K562 (cell line): Measurements from ENCODE around the gene E2F3. TPM values are rescaled to one million over a fixed set of nuclear protein-coding genes. Genes with fewer than 3 reads are reported as not detected.

ENCODE experiments used
- ATAC-seq: fragments of 200-7000 bp; cut with Tn5 transposase; 3 replicates; pipeline ENCODE4 v1.9.1; 2020; ENCODE audit warnings: moderate library complexity
- BruUV-seq: library from RNA; stranded (reverse); fragments of 400-500 nt; replicated peaks from 2 replicates; lab custom pipeline; 2021; lab: Mats Ljungman, UMichigan
- CTCF ChIA-PET: fragments of 300-600 bp; formaldehyde crosslinking; extraction: SDS; loops from one replicate; lab custom pipeline; 2021; ENCODE audit warnings: low intra/inter-chr PET ratio; lab: Yijun Ruan, JAX
- POLR2A ChIA-PET: fragments of 300-600, 350-650 bp; sonication (Branson Sonifier 250); formaldehyde crosslinking; extraction: SDS; loops from one replicate; lab custom pipeline; 2021; ENCODE audit warnings: antibody characterized with exemption, inconsistent platforms; lab: Yijun Ruan, JAX
- DNase-seq, 4 experiments: peaks; one replicate each; pipeline versions ENCODE4 v3.0.0 to v3.0.0-alpha.2; 2011 to 2018; ENCODE audit warnings: low spot score in 3 of 4, mixed read lengths in 3 of 4; ENCODE audit errors: extremely low read depth in 1 of 4
- FAIRE-seq: peaks from 2 replicates; lab custom pipeline; 2011; peaks lifted over from hg19 to GRCh38; lab: Jason Lieb, UNC
- H2AFZ ChIP-seq: 2 replicates; pipeline ENCODE4 v1.6.0; 2011; ENCODE audit warnings: low read depth, low read length, control low read depth, inconsistent platforms
- H3K27ac ChIP-seq: fragments of 200-600 bp; 3 replicates; pipeline ENCODE4 v1.8.0; 2011; ENCODE audit warnings: low read depth, mild to moderate bottlenecking, control low read depth, inconsistent platforms, low read length, moderate library complexity, mixed read lengths; ENCODE audit errors: extremely low read depth
- H3K27me3 ChIP-seq, 2 experiments: fragments of 300-600 bp in 1 of 2; 2 replicates in 1 of 2; 3 replicates in 1 of 2; pipeline versions ENCODE4 v1.6.0 to v1.8.0; 2011; ENCODE audit warnings: inconsistent platforms in 2 of 2, low read length in 2 of 2, mild to moderate bottlenecking in 1 of 2, mixed read lengths in 1 of 2, moderate library complexity in 1 of 2; ENCODE audit not compliant: control insufficient read depth in 2 of 2, insufficient read depth in 2 of 2
- H3K36me3 ChIP-seq: fragments of 300-600 bp; 3 replicates; pipeline ENCODE4 v1.8.0; 2011; ENCODE audit warnings: mild to moderate bottlenecking, low read length, inconsistent platforms; ENCODE audit not compliant: control insufficient read depth, insufficient read depth
- H3K4me1 ChIP-seq, 2 experiments: fragments of 200-600 bp in 1 of 2; replicated peaks in 1 of 2; 2 replicates in 1 of 2; 3 replicates in 1 of 2; pipeline versions ENCODE4 v1.5.1 to v1.8.0; 2011; ENCODE audit warnings: inconsistent platforms in 2 of 2, low read length in 2 of 2, mild to moderate bottlenecking in 1 of 2, mixed read lengths in 1 of 2, moderate library complexity in 1 of 2; ENCODE audit not compliant: control insufficient read depth in 2 of 2, insufficient read depth in 2 of 2
- H3K4me2 ChIP-seq: 2 replicates; pipeline ENCODE4 v1.6.1; 2011; ENCODE audit warnings: low read length, control low read depth, inconsistent platforms, mixed read lengths; ENCODE audit not compliant: insufficient read depth
- H3K4me3 ChIP-seq: fragments of 200-600 bp; sonication (generic), shearing (Covaris generic); 2 replicates; pipeline ENCODE4 v1.5.1; 2016; ENCODE audit warnings: control low read depth, inconsistent platforms
- H3K79me2 ChIP-seq: fragments of 200-600 bp; 3 replicates; pipeline ENCODE4 v1.8.0; 2011; ENCODE audit warnings: low read length, inconsistent platforms; ENCODE audit not compliant: control insufficient read depth, insufficient read depth
- H3K9ac ChIP-seq, 2 experiments: 2 replicates each; pipeline versions ENCODE4 v1.6.0 to v1.6.1; 2011; ENCODE audit warnings: low read depth in 2 of 2, low read length in 2 of 2, control low read depth in 1 of 2, inconsistent platforms in 1 of 2, mild to moderate bottlenecking in 1 of 2, mixed read lengths in 1 of 2; ENCODE audit not compliant: insufficient read depth in 1 of 2
- H3K9me1 ChIP-seq: one replicate; pipeline ENCODE4 v1.6.0; 2011; ENCODE audit warnings: inconsistent platforms, mild to moderate bottlenecking, low read length, moderate library complexity; ENCODE audit not compliant: control insufficient read depth, insufficient read depth
- H3K9me3 ChIP-seq: replicated peaks from 2 replicates; pipeline ENCODE4 v1.5.1; 2011; ENCODE audit warnings: low read depth, low read length, inconsistent platforms; ENCODE audit not compliant: control insufficient read depth, insufficient read depth
- H4K20me1 ChIP-seq: replicated peaks from 2 replicates; pipeline ENCODE4 v1.6.1; 2011; ENCODE audit warnings: low read length, inconsistent platforms, mixed read lengths; ENCODE audit not compliant: control insufficient read depth, insufficient read depth
- MEIS2 ChIP-seq: fragments of 450-650 bp; IDR thresholded peaks from 2 replicates; pipeline ENCODE4 v1.6.1; 2014; ENCODE audit warnings: mild to moderate bottlenecking; ENCODE audit not compliant: partially characterized antibody
- SPI1 ChIP-seq: IDR thresholded peaks from 2 replicates; pipeline ENCODE4 v1.6.1; 2011; ENCODE audit warnings: low read depth, low read length, control low read depth, borderline replicate concordance
- ZNF316 ChIP-seq: fragments of 450-650 bp; IDR thresholded peaks from 2 replicates; pipeline ENCODE4 v1.6.1; 2016
- ZNF696 ChIP-seq: fragments of 250-450 bp; sonication (Bioruptor Pico); conservative IDR thresholded peaks from 2 replicates; pipeline ENCODE4 v1.4.0; 2020; ENCODE audit warnings: mild to moderate bottlenecking, moderate library complexity
- WGBS: fragments of 100-300 bp; shearing (Covaris generic); methylation state at CpG from one replicate; pipeline ENCODE4 v1.1.6; 2016; ENCODE audit warnings: low coverage, mixed read lengths; ENCODE audit not compliant: insufficient coverage; ENCODE audit errors: missing lambda C conversion rate; 5-methylcytosine and 5-hydroxymethylcytosine counted together
- in situ Hi-C: fragments of 300-500 bp; cut with MboI; formaldehyde crosslinking; loops from 4 replicates; pipeline ENCODE4 v1.15.0; 2018; ENCODE audit warnings: inconsistent platforms, mixed read lengths
- intact Hi-C: fragments of 100-400 bp; cut with micrococcal nuclease; formaldehyde crosslinking; loops from 2 replicates; pipeline ENCODE4 v1.14.2; 2022
- polyA plus RNA-seq, 8 experiments: library from polyadenylated mRNA; depleted of rRNA in 4 of 8; stranded (reverse) in 5 of 8; unstranded in 3 of 8; fragments of >200 nt; fragmentation: Nextera tagmentation in 2 of 8; fragmentation: Illumina TruSeq in 1 of 8; extraction: Ambion mirVana in 2 of 8; extraction: Trizol in 1 of 8; gene quantifications; 2 replicates each; pipeline versions ENCODE4 v1.2.1 to v1.2.3, GENCODE V29; 2011 to 2014; ENCODE audit warnings: inconsistent platforms in 1 of 8, missing spikeins in 1 of 8
- total RNA-seq, 7 experiments: library from RNA; depleted of rRNA in 6 of 7; stranded (reverse); fragments of >200 nt in 6 of 7; fragmentation: Illumina TruSeq in 2 of 7; extraction: Trizol in 2 of 7; gene quantifications; 2 replicates each; pipeline versions ENCODE4 v1.2.1 to v1.2.3, GENCODE V29; 2011 to 2021; ENCODE audit warnings: low replicate concordance in 1 of 7

E2F3 gene
- total and polyA plus RNA-seq, 9 of the 15 experiments (the other 6 are each of a cell fraction or from before 2014, with no cell fraction given): 11.1 to 44.7 (median 27.2) TPM

DNA sequence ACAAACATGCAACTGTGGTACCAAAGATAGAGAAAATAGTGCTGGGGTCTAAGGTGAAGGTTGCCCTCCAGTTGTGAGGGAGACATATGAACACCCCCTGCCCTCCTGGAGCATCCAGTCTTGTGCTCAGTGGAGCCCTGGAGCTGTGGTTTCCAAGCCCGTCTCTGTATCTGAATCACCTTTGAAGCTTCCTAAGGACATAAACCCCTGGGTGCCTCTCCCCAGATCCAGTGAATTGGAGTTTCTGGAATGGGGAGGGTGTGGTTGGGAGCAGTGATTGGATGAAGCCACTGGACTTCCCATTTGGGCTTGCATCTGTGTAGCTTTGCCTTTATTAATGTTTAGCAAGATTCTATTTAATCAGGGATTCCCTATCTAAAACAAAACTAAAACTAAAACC lies 22.4 kb upstream of the E2F3 start:
- Histone ChIP-seq H3K27ac (no peak overlapping the region), H3K79me2 (no peaks in the 10 kb centered on the region), H4K20me1 (no peaks in the 10 kb centered on the region), H3K4me3 (no peak overlapping the region), H3K4me2 (no peak overlapping the region), H3K27me3 (no peaks in the 10 kb centered on the region), H3K36me3 (no peaks in the 10 kb centered on the region), H3K9ac (no peak overlapping the region), H3K4me1 (no peaks in the 10 kb centered on the region), H2AFZ (no peak overlapping the region), H3K9me1 (no peaks in the 10 kb centered on the region), H3K9me3 (no peaks in the 10 kb centered on the region)
- FAIRE-seq: no peak
- no TSS peak for BruUV-seq
- no peak for ATAC-seq
- ChIA-PET CTCF (no interaction called here), POLR2A (interaction anchor here (0.5 to 2.3 kb wide), 6 partner anchors 10 to 35 kb away, joined by 3 to 7 read pairs (median 3); partner anchors contain the start of gene E2F3)
- intact Hi-C loops: no loop called here
- in situ Hi-C loops: no loop called here
- WGBS: 29% methylated on average over 1 of the region's 1 CpG
- peak; percentile 9; the same call in 1 of the 2 replicates for TF ChIP-seq ZNF316
- no peak for TF ChIP-seq MEIS2
- no peak for DNase-seq

DNA sequence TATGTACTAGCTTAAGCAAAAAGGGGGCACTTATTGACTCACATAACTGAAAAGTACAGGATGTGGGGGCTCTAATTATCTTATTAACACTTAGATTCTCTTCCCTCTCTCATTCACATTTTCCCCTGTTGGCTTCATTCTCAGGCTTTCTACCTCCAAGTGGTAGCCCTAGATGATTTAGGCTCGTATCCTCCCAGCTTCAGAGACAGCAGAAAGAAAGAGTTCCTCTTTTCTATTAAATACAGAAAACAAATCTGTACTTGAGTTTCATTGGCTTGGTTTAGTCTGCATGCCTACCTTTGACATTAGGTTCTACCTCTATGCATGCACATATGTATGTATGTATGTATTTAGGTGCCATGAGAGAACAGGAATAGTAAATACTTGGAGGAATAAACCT lies 15.5 kb upstream of the E2F3 start:
- Histone ChIP-seq H3K79me2 (no peaks in the 10 kb centered on the region), H3K4me2 (no peak overlapping the region), H3K9me1 (no peaks in the 10 kb centered on the region), H3K4me3 (no peak overlapping the region), H3K27me3 (no peaks in the 10 kb centered on the region), H2AFZ (no peak overlapping the region), H3K36me3 (no peaks in the 10 kb centered on the region), H4K20me1 (no peaks in the 10 kb centered on the region), H3K9ac (no peak overlapping the region), H3K27ac (no peak overlapping the region), H3K9me3 (no peaks in the 10 kb centered on the region), H3K4me1 (no peaks in the 10 kb centered on the region)
- DNase-seq: no peak
- WGBS: 13% methylated on average over 1 of the region's 1 CpG
- ChIA-PET CTCF (no interaction called here), POLR2A (interaction anchor here (0.8 to 1.1 kb wide), 3 partner anchors 9 to 11 kb away, joined by 3 to 5 read pairs (median 4); no protein-coding TSS in a partner anchor)
- in situ Hi-C loops: no loop called here
- no TSS peak for BruUV-seq
- ATAC-seq: no peak
- intact Hi-C loops: no loop called here
- no peak for FAIRE-seq
- TF ChIP-seq SPI1 (peak; percentile 74), ZNF696 (CRISPR knock-in tag) (no peak)
